Measurements from ENCODE around the gene UBE2S.

The UBE2S gene

GRCh38 chr19:55358943-55359908 is 48.4 kb downstream of the UBE2S start:
- DNase-seq, result no peak

- no peak for DNase-seq
Measured at GRCh38 chr19:55358493-55358892, 49.1 kb downstream of the UBE2S start.

DNA sequence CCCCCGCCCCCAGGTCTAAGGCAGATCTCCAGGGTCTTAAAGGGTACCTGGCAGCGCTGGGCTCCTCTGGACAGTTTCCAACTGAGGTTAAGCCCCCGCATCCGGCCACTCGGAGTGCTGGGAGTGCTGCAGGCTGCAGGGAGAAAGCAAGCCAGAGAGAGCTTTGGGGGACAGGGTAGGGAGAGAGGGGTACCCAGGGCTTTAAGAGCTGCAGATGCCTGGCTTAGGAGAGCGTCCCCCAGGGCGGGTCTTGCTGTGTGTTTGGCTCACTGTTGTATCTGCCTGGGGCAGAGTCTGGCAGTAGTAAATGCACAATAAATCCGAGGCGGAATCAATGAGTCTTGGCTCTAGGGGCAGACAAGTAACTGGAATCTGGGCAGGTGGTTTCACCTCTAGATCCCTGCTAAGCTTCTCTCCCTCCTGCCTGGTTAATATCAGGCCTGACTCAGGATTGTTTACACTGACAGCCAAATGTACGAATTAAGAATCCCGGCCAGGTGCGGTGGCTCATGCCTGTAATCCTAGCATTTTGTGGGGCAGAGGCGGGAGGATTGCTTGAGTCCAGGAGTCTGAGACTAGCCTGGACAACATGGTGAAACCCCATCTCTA is 52.3 kb downstream of the UBE2S start:
- DNase-seq, result no peak

GRCh38 chr19:55354698-55355212 is 52.8 kb downstream of the UBE2S start, which contains the start of gene COX6B2:
TSS of gene COX6B2 (minus strand) at chr19:55354719. CDS start at chr19:55354521, 198 bp downstream.
- no peak for DNase-seq

DNA sequence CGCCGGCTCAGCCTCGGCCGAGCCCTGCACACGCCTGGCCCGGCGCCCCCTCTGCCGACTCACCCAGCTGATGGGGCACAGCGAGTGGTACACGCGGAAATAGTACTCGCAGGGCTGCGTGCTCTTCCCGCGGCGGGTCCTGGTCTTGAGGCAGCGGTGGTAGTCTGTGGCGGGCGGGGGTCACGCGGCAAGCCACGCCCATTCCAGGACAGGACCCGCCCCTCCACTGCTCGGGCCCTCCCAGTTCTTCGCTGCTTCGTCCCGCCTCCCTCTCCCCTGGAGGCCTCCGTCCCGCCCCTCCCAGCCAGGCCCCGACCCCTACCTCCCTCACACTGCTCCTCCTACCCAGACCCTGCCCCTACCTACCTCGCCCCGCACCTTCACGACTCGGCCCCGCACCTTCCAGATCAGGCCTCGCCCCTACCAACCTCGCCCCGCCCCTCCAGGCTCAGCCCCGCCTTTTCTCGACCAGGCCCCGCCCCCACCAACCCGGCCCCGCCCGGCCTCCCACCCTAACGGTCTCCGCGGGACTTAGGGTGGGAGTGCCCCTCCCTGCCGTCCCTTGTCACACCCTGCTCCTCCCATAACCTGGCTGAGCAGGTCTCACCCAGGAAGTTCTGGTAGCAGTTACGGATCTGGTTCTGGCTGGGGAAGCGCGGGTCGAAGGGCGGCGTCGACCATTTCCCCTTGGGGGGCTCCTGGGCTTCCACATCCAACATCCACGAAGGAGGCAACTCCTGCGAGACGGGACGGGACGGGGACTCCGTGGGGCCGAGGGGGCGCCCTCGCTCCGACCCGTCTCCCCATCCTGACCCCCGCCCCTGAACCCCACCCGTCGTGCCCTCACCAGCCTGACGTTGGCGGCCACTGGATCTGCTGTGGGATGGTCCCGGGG is 53.5 kb downstream of the UBE2S start:
- peak in 1 of 2 experiments; percentile 77 for DNase-seq

- no peak for DNase-seq
Measured at GRCh38 chr19:55353356-55353802, 54.2 kb downstream of the UBE2S start.

- DNase-seq, result no peak
Measured at GRCh38 chr19:55352549-55353145, 54.9 kb downstream of the UBE2S start.

- no peak for DNase-seq
Measured at GRCh38 chr19:55352040-55352439, 55.5 kb downstream of the UBE2S start.

DNA sequence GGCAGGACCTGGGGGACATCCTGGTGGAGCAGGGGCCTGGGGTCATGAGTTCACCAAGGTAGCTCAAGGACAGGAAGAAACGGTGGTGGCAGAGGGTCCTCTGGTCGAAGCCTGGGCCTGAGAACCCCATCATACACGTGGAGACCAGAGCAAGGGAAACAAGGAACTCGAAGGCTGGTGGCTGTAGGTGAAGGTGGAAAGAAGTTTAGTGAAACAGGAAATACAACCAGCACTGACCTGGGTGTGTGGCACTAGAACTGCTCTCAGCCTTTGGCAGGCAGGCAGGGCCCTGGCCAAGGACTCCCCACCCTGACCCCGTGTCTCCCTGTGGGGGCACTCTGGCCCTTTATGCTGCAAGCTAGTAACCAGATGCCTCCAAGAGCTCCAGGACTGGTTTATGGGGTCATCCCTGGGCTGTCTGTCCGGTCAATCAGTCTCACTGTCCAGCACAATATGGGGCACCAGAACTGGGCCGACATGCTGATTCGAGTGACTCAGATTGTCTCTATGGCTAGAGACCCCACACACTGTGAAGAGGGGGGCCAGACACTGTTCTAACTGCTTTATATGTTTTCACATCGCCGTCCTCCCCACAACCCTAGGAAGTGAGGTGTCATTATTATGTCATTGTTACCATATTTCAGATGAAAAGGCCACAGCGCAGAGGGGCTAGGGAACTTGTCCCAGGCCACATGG is 56.8 kb downstream of the UBE2S start:
- DNase-seq, result no peak
